C1 segment of cervical spinal cord (tissue), 14 donors: Measurements from ENCODE around the gene SLC13A3.
A peak's percentile ranks its signal among the peaks of the same experiment; 100 is the strongest.

Source experiments
- DNase-seq, 14 donors: peaks; one replicate each; lab custom pipeline; 2025; lab: John Stamatoyannopoulos, UW

SLC13A3 gene

GRCh38 chr20:46605978-46606816, 45.1 kb downstream of the SLC13A3 start:
- no peak for DNase-seq

DNA sequence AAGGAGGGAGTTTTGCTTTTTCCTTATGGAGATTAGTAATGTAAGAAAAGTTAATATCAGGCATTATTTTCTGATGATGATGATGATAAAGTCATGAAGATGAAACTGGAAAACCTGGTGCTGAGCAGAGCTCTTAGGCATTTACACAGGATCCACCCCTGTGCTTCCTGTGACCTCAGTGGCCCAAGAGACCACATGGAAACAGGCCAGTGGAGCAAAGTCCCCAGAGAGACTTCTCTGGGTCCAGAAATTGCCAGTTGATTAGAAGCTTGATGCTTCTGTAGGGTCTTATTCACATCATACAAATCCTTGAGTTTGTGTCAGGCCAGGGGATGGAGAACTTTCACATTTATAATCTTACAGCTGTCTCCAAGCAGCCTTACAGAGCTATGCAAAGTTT, 46.1 kb downstream of the SLC13A3 start:
- no peak for DNase-seq

- DNase-seq: no peak
These were observed 46.6 kb downstream of the SLC13A3 start for GRCh38 chr20:46604551-46605133.

- DNase-seq: no peak
These were observed 48.8 kb downstream of the SLC13A3 start for GRCh38 chr20:46602429-46602828.

DNA sequence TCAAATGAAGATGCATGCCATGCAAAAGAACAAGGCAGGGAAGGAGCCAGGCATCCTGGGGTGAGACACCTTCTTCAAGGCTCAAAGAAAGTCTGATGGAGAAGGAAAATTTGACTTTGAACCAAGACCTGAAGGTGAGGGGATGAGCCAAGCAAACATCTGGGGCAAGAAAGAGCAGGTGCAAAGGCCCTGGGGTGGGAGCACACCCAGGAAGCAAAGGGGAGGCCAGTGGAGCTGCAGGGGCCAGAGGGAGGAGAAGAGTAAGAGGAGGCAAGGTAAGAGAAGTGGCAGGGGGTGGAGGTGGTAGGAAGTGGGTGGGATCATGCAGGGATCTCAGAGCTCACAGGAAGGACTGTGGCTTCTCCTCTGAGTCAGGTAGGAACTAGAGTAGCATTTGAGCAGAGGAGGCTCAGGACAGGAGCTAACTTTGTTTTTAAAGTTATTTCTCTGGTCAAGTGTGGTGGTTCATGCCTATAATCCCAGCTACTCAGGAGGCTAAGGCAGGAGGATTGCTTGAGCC, 49.6 kb downstream of the SLC13A3 start:
- no peak for DNase-seq

- no peak for DNase-seq
These were observed 50.9 kb downstream of the SLC13A3 start for GRCh38 chr20:46600286-46600752.

DNA sequence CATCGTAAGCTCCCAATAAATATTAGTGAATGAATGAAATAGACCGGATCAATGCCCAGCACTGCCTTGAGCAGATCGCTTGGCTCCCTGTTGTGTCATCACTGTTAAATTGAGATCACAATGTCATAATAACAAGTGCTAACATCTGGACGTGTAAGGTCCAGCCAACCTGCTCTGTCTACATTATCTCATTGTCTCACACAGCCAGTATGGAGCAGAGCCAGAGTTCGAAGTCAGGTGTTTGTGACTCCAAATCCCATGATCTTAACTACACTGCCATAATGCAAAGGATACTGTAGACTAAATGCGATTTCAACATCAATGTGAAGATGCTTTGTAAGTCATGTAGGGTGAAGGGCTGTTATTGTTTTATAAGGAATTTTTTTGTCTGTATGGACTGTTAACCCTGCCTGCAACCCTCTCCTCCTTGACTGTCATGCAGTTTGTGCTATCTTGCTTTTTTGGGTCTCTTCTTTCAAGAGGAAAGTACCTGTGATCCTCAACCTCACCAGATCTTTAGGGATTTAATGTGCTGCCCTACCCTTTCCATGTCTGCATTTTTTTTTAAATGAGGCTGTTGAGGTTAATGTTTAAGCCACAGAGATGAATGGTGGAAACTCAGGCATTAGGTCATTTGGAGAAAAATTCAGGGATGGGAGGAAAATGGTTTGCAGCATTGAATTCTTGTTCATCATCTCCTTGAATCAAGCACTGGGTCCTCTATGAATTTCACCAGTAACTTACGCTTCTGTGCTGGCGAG, 51.9 kb downstream of the SLC13A3 start:
- DNase-seq: no peak

DNA sequence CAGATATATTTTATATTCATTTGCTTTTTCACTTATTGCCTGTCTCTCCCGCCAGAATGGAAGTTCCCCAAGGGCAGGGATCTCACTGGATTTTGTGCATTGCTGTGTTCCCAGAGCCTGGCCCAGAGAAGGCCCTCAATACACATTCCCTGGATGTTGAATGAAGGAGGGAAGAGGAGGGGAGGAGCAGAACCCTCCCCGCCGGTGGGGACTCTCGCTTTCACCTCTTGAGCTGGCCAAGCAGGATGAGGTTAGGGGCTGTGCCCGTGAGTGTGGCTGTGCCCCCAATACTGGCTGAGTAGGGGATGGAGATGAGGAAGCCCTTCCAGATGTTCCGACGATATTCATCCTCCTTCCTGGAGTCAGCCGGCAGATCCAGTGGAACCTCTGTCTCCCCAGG, 55.3 kb downstream of the SLC13A3 start:
- DNase-seq: no peak

GRCh38 chr20:46594725-46595124, 56.5 kb downstream of the SLC13A3 start:
- no peak for DNase-seq

DNA sequence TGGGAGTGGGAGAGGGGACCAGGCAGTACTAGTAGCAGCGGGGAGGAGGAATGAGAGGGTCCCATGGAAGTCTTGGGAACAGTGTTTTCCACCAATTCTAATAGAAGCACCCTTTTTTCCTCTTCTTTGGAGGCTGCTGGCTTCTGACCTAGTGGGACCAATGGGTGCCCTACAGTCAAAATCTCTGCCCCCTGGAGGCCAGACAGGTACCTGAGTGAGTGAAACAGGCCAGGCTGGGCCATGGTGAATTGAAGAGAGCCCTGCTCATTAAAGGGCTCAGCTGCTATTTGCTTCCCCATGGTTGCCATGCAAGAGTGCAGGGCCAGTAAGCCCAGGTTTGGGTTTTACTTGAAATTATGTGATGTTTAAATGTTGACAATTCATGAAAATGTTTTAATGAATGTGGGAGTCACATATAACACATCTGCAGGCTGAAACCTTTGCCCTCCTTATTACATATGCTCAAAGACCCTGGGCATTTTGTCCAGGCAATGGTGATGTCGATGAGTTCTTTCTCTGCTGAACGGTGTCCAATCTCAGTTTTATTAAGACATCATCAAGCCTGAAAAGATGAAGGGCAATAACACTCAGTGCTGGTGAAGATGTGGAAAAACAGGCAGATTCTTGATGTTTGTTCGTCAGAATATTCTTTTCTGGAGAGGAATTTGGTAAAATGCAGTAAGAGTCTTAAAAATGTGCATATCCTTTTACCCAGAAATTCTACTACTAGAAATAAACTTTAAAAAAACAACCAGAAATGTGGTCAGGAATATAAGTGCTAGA, 58.5 kb downstream of the SLC13A3 start:
- DNase-seq: no peak

DNA sequence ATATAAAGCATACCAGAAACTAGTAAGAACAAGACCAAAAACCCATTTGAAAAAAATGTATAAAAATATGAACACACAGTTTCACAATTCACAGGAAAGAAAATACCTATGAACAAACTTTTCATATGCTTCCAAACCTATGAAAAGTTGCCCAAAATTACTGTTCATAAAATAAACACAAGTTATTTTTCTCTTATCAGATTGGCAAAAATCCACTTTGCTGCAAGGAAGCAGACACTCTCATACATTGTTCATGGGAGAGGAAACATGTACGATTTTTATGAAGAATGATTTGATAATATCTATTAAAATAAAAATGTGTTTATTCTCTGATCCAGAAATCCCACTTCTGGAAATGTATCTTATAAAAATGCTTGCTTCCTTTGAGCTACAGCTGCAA, 60.8 kb downstream of the SLC13A3 start:
- DNase-seq: no peak

- no peak for DNase-seq
These were observed 62.4 kb downstream of the SLC13A3 start for GRCh38 chr20:46588532-46589511.

GRCh38 chr20:46587986-46588385, 63.3 kb downstream of the SLC13A3 start:
- no peak for DNase-seq

GRCh38 chr20:46586724-46587123, 64.5 kb downstream of the SLC13A3 start:
- no peak for DNase-seq

- DNase-seq: no peak
These were observed 66.8 kb downstream of the SLC13A3 start for GRCh38 chr20:46584508-46584907.

- DNase-seq: peak in 5 of 14 donors; percentile 18 to 39 (median 20)
These were observed 67.6 kb downstream of the SLC13A3 start for GRCh38 chr20:46583411-46584214.

GRCh38 chr20:46582648-46583047, 68.6 kb downstream of the SLC13A3 start:
- peak in 1 of 14 donors; percentile 91 for DNase-seq

GRCh38 chr20:46581391-46581790, 69.9 kb downstream of the SLC13A3 start:
- no peak for DNase-seq

DNA sequence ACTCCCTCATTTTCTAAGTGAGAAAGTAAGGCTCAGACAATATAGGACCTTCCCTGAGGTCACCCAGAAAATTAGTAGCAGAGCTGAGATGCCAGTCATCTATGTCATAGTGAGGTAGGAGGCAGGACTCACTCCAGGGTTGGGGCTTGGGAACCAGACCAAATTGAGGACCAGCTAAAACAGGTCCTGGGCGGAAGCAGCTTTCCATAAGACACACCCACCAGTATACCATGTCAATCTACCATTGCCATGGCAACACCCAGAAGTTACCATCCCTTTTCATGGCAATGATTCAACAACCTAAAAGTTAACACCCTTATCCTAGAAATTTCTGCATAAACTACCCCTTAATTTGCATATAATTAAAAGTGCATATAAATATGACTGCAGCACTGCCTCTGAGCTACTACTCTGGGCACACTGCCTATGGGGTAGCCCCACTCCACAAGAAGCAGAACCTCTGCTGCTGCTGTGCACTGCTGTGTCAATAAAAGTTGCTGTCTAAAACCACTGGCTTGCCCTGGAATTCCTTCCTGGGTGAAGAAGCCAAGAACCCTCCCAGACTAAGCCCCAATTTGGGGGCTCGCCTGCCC, 70.5 kb downstream of the SLC13A3 start:
- no peak for DNase-seq
